CD4-positive, CD25-positive, alpha-beta regulatory T cell (primary cell): ENCODE measurements around the gene NAV2. TPM values are rescaled to one million over a fixed set of nuclear protein-coding genes. Genes with fewer than 3 reads are reported as not detected.
A peak's percentile ranks its signal among the peaks of the same experiment; 100 is the strongest.

Source experiments
- ATAC-seq, 2 donors: fragments of 150-1000 bp; cut with Tn5 transposase; one replicate each; pipeline ENCODE4 v1.10.0; 2021; ENCODE audit warnings: low read depth in 2 of 2, moderate number of reproducible peaks in 2 of 2, moderate library complexity in 1 of 2
- DNase-seq, 3 donors: peaks; one replicate each; pipeline versions ENCODE4 v3.0.0 to v3.0.0-alpha.2; 2012 to 2022; ENCODE audit warnings: mixed read lengths in 1 of 3
- H3K27ac ChIP-seq: one replicate; pipeline ENCODE4 v1.7.0; 2013; ENCODE audit warnings: mild to moderate bottlenecking, low read length; ENCODE audit not compliant: insufficient read depth, poor library complexity, severe bottlenecking
- H3K27me3 ChIP-seq: one replicate; pipeline ENCODE4 v1.7.0; 2013; ENCODE audit warnings: low read length; ENCODE audit not compliant: control insufficient read depth, insufficient read depth
- H3K36me3 ChIP-seq: one replicate; pipeline ENCODE4 v1.7.0; 2013; ENCODE audit warnings: mild to moderate bottlenecking, low read length, moderate library complexity; ENCODE audit not compliant: control insufficient read depth, insufficient read depth
- H3K4me1 ChIP-seq: 2 replicates; pipeline ENCODE4 v1.7.0; 2013; ENCODE audit warnings: mild to moderate bottlenecking, low read length; ENCODE audit not compliant: insufficient read depth, control insufficient read depth, poor library complexity, severe bottlenecking
- H3K4me3 ChIP-seq: one replicate; pipeline ENCODE4 v1.7.0; 2013; ENCODE audit warnings: low read depth, mild to moderate bottlenecking, low read length, moderate library complexity
- H3K9me3 ChIP-seq, 2 experiments: 1 replicate in 1 of 2; 2 replicates in 1 of 2; pipeline ENCODE4 v1.7.0; 2013; ENCODE audit warnings: low read length in 2 of 2, mild to moderate bottlenecking in 1 of 2, moderate library complexity in 1 of 2; ENCODE audit not compliant: control insufficient read depth in 2 of 2
- H3K27ac Mint-ChIP-seq, 3 donors: one replicate each; pipeline ENCODE4 v1.8.0; 2020 to 2022; ENCODE audit warnings: mild to moderate bottlenecking in 3 of 3, mixed read lengths in 3 of 3, moderate library complexity in 2 of 3
- H3K27me3 Mint-ChIP-seq: one replicate; pipeline ENCODE4 v1.8.0; 2022; ENCODE audit warnings: mild to moderate bottlenecking, mixed read lengths
- H3K36me3 Mint-ChIP-seq: one replicate; pipeline ENCODE4 v1.8.0; 2020; ENCODE audit warnings: mixed read lengths
- H3K4me1 Mint-ChIP-seq, 4 donors: one replicate each; pipeline ENCODE4 v1.8.0; 2020 to 2022; ENCODE audit warnings: mixed read lengths in 4 of 4, mild to moderate bottlenecking in 1 of 4
- H3K4me3 Mint-ChIP-seq, 4 donors: one replicate each; pipeline ENCODE4 v1.8.0; 2020 to 2022; ENCODE audit warnings: mild to moderate bottlenecking in 4 of 4, mixed read lengths in 4 of 4, moderate library complexity in 3 of 4
- H3K9me3 Mint-ChIP-seq, 7 donors: one replicate each; pipeline ENCODE4 v1.8.0; 2020 to 2022; ENCODE audit warnings: mixed read lengths in 7 of 7, mild to moderate bottlenecking in 3 of 7, moderate library complexity in 2 of 7
- polyA plus RNA-seq, 4 donors: library from polyadenylated mRNA; unstranded; fragments of 300-500 nt; fragmentation: Illumina TruSeq; gene quantifications; one replicate each; pipeline ENCODE4 v1.2.3, GENCODE V29; 2021
- total RNA-seq: library from RNA; stranded (reverse); gene quantifications from one replicate; pipeline ENCODE4 v1.2.3, GENCODE V29; 2022

NAV2 gene
- total and polyA plus RNA-seq, 5 donors from 2014 or later: 0.14 to 0.59 (median 0.36) TPM; not detected in 2

GRCh38 chr11:20065406-20065805, 352.8 kb downstream of the NAV2 start:
- Histone ChIP-seq H3K4me1 (no peaks in the 10 kb centered on the region), H3K4me3 (no peak overlapping the region), H3K9me3 (no peaks in the 10 kb centered on the region), H3K27ac (no peak overlapping the region), H3K27me3 (no peaks in the 10 kb centered on the region), H3K36me3 (no peaks in the 10 kb centered on the region)
- ATAC-seq (no peak), DNase-seq (no peak)
- peaks cover 0 to 2% (median 0%) of the 10 kb centered on the region in 4 donors for H3K4me1 Mint-ChIP-seq
- H3K9me3 Mint-ChIP-seq: peaks cover 0 to 1% (median 0%) of the 10 kb centered on the region in 7 donors
- H3K27me3 Mint-ChIP-seq: no peaks in the 10 kb centered on the region
- no peak overlapping the region for H3K27ac Mint-ChIP-seq
- no peak overlapping the region for H3K4me3 Mint-ChIP-seq
- H3K36me3 Mint-ChIP-seq: no peaks in the 10 kb centered on the region

- H3K4me1 Mint-ChIP-seq: peaks cover 0 to 2% (median 0%) of the 10 kb centered on the region in 4 donors
- no peaks in the 10 kb centered on the region for H3K36me3 Mint-ChIP-seq
- ATAC-seq (no peak), DNase-seq (no peak)
- peaks cover 0 to 1% (median 0%) of the 10 kb centered on the region in 7 donors for H3K9me3 Mint-ChIP-seq
- Histone ChIP-seq H3K36me3 (no peaks in the 10 kb centered on the region), H3K9me3 (no peaks in the 10 kb centered on the region), H3K4me1 (no peaks in the 10 kb centered on the region), H3K27ac (no peak overlapping the region), H3K27me3 (no peaks in the 10 kb centered on the region), H3K4me3 (no peak overlapping the region)
- no peak overlapping the region for H3K27ac Mint-ChIP-seq
- no peaks in the 10 kb centered on the region for H3K27me3 Mint-ChIP-seq
- H3K4me3 Mint-ChIP-seq: no peak overlapping the region
Observed at GRCh38 chr11:20066013-20066782, 353.6 kb downstream of the NAV2 start.

DNA sequence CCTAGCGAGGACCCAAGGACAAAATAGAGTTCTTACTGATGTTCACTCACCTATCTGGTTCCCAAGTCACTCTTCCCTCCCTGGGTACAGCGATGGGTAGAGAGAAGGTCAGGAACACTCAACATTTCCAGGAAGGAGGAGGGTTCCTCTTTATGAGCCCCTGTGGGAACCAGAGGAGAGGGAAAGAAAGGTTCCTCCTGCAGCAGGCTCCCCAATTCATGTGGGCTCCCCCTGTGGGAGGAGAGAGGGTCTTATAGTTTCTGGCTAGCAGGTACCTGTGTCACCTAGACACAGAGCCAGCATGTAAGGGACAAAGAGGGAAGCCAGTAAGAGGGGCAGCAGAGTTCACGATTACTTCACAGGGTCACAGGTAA, 354.1 kb downstream of the NAV2 start:
- no peaks in the 10 kb centered on the region for H3K27me3 Mint-ChIP-seq
- Histone ChIP-seq H3K27ac (no peak overlapping the region), H3K27me3 (no peaks in the 10 kb centered on the region), H3K4me1 (no peaks in the 10 kb centered on the region), H3K36me3 (no peaks in the 10 kb centered on the region), H3K9me3 (no peaks in the 10 kb centered on the region), H3K4me3 (no peak overlapping the region)
- no peak overlapping the region for H3K27ac Mint-ChIP-seq
- DNase-seq (no peak), ATAC-seq (no peak)
- H3K4me1 Mint-ChIP-seq: peaks cover 0 to 2% (median 0%) of the 10 kb centered on the region in 4 donors
- no peaks in the 10 kb centered on the region for H3K36me3 Mint-ChIP-seq
- H3K4me3 Mint-ChIP-seq: no peak overlapping the region
- peaks cover 0 to 1% (median 0%) of the 10 kb centered on the region in 7 donors for H3K9me3 Mint-ChIP-seq

GRCh38 chr11:20067665-20068064, 355.0 kb downstream of the NAV2 start:
- no peak for DNase-seq
- H3K4me3 Mint-ChIP-seq: no peak overlapping the region
- H3K9me3 ChIP-seq: no peaks in the 10 kb centered on the region
- H3K27me3 Mint-ChIP-seq: no peaks in the 10 kb centered on the region
- H3K4me1 Mint-ChIP-seq: peaks cover 0 to 2% (median 0%) of the 10 kb centered on the region in 4 donors
- no peaks in the 10 kb centered on the region for H3K36me3 ChIP-seq
- no peak overlapping the region for H3K27ac Mint-ChIP-seq
- no peak for ATAC-seq
- peaks cover 0 to 1% (median 0%) of the 10 kb centered on the region in 7 donors for H3K9me3 Mint-ChIP-seq
- H3K36me3 Mint-ChIP-seq: no peaks in the 10 kb centered on the region
- H3K27me3 ChIP-seq: no peaks in the 10 kb centered on the region
- H3K27ac ChIP-seq: no peak overlapping the region
- no peaks in the 10 kb centered on the region for H3K4me1 ChIP-seq
- no peak overlapping the region for H3K4me3 ChIP-seq

- Mint-ChIP-seq H3K4me1 (peaks cover 0 to 2% (median 0%) of the 10 kb centered on the region in 4 donors), H3K27ac (no peak overlapping the region), H3K27me3 (peaks cover under 1% of the 10 kb centered on the region), H3K4me3 (no peak overlapping the region), H3K9me3 (peaks cover 0 to 1% (median 0%) of the 10 kb centered on the region in 7 donors), H3K36me3 (no peaks in the 10 kb centered on the region)
- no peaks in the 10 kb centered on the region for H3K27me3 ChIP-seq
- H3K4me1 ChIP-seq: no peaks in the 10 kb centered on the region
- no peaks in the 10 kb centered on the region for H3K36me3 ChIP-seq
- DNase-seq (no peak), ATAC-seq (no peak)
- no peaks in the 10 kb centered on the region for H3K9me3 ChIP-seq
- H3K27ac ChIP-seq: no peak overlapping the region
- H3K4me3 ChIP-seq: no peak overlapping the region
Observed at GRCh38 chr11:20068691-20069090, 356.1 kb downstream of the NAV2 start.

GRCh38 chr11:20070459-20070858, 357.8 kb downstream of the NAV2 start:
- Histone ChIP-seq H3K9me3 (no peaks in the 10 kb centered on the region), H3K4me3 (no peak overlapping the region), H3K36me3 (no peaks in the 10 kb centered on the region), H3K27me3 (no peaks in the 10 kb centered on the region), H3K27ac (no peak overlapping the region), H3K4me1 (no peaks in the 10 kb centered on the region)
- Mint-ChIP-seq H3K9me3 (peaks cover 0 to 3% (median 0%) of the 10 kb centered on the region in 7 donors), H3K36me3 (no peaks in the 10 kb centered on the region), H3K27me3 (peaks cover 6% of the 10 kb centered on the region), H3K4me3 (no peak overlapping the region), H3K27ac (no peak overlapping the region), H3K4me1 (peaks cover 0 to 2% (median 0%) of the 10 kb centered on the region in 4 donors)
- no peak for ATAC-seq
- DNase-seq: no peak

DNA sequence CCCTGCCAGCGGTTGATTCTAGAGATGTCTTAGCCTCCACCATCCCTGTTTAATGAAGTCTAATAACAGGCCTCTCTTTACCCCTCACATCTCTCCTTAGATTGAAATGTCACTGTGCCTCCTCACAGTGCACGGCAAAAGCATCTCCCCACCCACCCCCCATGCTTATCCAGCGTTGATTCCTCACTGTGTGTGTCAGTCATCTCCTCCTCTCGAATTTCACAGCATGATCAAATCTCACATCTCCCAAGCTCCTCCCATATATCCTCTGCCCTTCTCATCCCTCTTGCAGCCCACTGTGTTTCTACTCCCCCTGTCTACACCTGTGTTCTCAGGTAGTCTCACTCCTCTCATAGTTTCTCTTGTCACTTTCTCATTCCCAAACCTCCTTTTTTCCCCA, 363.0 kb downstream of the NAV2 start:
- Mint-ChIP-seq H3K9me3 (peaks cover 0 to 3% (median 0%) of the 10 kb centered on the region in 7 donors), H3K36me3 (no peaks in the 10 kb centered on the region), H3K4me3 (no peak overlapping the region), H3K27ac (peak overlapping the region in 1 of 3 donors; percentile 18), H3K27me3 (peaks cover 6% of the 10 kb centered on the region), H3K4me1 (no peaks in the 10 kb centered on the region)
- Histone ChIP-seq H3K27ac (no peak overlapping the region), H3K4me1 (no peaks in the 10 kb centered on the region), H3K36me3 (no peaks in the 10 kb centered on the region), H3K4me3 (no peak overlapping the region), H3K9me3 (no peaks in the 10 kb centered on the region), H3K27me3 (no peaks in the 10 kb centered on the region)
- DNase-seq (no peak), ATAC-seq (no peak)

DNA sequence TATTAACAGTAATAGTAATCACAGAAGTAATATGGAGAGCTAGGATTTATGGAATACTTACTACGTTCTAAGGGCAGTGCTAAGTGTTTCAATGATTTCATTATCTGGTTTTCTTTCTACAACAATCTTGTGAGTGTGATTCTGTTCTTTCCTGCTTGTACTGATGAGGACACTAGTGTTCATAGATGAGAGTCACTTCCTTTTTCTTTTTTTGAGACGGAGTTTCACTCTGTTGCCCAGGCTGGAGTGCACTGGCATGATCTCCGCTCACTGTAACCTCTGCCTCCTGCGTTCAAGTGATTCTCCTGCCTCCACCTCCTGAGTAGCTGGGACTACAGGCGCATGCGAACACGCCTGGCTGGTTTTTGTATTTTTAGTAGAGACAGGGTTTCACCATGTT, 366.2 kb downstream of the NAV2 start:
- no peaks in the 10 kb centered on the region for H3K9me3 ChIP-seq
- no peaks in the 10 kb centered on the region for H3K27me3 ChIP-seq
- H3K27ac ChIP-seq: no peak overlapping the region
- Mint-ChIP-seq H3K27me3 (peaks cover 3% of the 10 kb centered on the region), H3K4me3 (no peak overlapping the region), H3K9me3 (peaks cover 0 to 3% (median 0%) of the 10 kb centered on the region in 7 donors), H3K36me3 (no peaks in the 10 kb centered on the region), H3K4me1 (peaks cover 0 to 1% (median 0%) of the 10 kb centered on the region in 4 donors), H3K27ac (no peak overlapping the region)
- ATAC-seq (no peak), DNase-seq (no peak)
- no peaks in the 10 kb centered on the region for H3K36me3 ChIP-seq
- H3K4me1 ChIP-seq: no peaks in the 10 kb centered on the region
- no peak overlapping the region for H3K4me3 ChIP-seq
